CD4-positive, alpha-beta T cell treated with Interleukin-4 for 1 hour (primary cell): ENCODE results near the gene GRK6.
A peak's percentile ranks its signal among the peaks of the same experiment; 100 is the strongest.

Experiments used
- DNase-seq, 2 donors: peaks; one replicate each; pipeline ENCODE4 v3.0.0-alpha.2; 2020 to 2022

Gene GRK6

GRCh38 chr5:177454397-177455035, 28.0 kb downstream of the GRK6 start:
- DNase-seq = peak; percentile 95 to 96

GRCh38 chr5:177455036-177455660, 28.7 kb downstream of the GRK6 start:
- peak; percentile 92 to 93 for DNase-seq

DNA sequence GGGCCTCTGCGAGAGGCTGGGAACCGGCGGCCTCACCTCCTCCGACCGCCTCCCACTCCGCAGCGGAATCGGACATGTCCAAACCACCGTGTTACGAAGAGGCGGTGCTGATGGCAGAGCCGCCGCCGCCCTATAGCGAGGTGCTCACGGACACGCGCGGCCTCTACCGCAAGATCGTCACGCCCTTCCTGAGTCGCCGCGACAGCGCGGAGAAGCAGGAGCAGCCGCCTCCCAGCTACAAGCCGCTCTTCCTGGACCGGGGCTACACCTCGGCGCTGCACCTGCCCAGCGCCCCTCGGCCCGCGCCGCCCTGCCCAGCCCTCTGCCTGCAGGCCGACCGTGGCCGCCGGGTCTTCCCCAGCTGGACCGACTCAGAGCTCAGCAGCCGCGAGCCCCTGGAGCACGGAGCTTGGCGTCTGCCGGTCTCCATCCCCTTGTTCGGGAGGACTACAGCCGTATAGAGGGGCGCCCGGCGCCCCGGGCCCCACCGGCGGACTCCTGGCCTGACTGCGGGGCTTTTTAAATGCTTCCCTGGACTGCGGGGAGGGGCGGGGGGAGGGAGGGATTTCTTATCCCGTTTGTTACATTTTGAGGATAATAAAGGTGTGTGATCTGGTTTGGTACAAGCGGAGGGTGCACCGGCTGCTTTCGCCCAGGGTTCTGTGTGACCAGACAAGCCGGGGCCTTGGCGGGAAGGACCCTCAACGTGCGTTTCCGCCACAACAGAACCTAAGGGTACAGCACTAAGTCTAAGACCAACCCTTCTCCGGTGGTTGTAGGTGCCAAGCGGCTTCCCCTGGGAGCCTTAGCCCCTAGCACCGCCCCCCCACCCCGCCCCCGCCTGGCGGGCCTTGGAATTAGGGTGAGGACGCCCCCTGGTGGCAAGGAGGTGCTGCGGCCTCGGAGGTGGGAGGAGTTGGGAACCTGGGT, 29.4 kb downstream of the GRK6 start:
- peak; percentile 92 to 93 for DNase-seq

DNA sequence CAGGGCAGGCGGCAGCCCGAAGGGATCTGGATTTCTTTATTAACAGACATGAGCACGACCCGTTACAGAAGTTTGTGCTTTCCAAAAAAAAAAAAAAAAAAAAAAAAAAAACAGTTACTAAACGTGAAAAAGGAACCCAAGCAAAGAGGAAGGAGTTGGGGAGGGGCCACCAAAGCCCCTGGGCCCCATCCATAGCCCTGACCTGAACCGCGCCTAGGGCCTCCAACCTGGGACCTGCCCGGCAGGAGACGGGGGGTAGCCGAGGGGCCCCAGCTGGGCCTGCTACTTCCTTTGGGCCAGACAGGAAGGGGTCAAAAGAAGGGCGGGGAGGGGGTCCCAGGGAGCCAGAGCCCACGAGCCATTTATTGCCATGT, 30.1 kb downstream of the GRK6 start:
- no peak for DNase-seq

DNA sequence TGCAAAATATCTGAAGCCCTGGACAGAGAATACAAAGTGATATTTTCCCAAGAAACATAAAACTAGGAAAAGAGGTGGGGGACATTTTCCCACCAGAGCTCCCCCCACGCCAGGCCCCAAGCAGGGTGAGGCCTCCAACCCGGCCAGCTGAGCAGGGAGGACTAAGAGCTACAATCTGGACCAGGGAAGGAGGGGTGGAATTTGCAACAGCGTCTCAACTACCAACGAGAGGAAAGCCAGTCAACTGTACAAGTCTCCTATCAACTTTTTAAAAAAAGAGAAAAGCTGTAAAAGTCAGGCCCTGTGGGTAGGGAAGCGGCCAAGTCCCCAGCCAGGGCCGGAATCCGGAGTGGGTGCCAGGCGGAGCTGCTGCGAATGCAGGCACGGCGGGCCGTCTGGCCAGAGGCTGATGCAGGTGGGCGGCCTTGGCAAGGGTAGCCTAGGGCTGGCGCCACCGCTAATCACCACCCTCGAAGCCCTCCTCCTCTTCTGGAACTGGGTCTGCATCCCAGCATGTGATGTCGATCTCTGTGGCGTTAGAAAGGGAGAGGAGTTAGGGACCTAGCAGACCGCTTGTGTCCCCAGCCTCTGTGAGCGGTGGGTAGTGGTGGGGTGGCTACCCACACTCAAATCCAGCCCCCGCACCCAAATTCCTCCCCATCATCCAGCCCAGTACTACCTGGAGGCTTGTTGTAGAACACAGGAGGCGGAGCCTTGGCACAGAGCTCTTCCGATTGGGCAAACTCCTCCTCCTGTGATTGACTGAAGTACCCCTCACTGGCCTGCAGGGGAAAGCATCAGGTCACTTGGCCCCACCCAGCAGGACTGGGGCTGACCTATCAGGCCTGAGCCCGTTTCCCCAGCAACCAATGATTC, 30.7 kb downstream of the GRK6 start:
- DNase-seq = peak; percentile 79 to 88

GRCh38 chr5:177457852-177458681, 31.6 kb downstream of the GRK6 start:
- DNase-seq = no peak

- DNase-seq = no peak
Measured at GRCh38 chr5:177458912-177459350, 32.5 kb downstream of the GRK6 start.

- no peak for DNase-seq
Measured at GRCh38 chr5:177459357-177459756, 32.9 kb downstream of the GRK6 start.

- DNase-seq = no peak
Measured at GRCh38 chr5:177459819-177460628, 33.5 kb downstream of the GRK6 start.

- DNase-seq = peak in 1 of 2 donors; percentile 56
Measured at GRCh38 chr5:177462021-177462670, 35.7 kb downstream of the GRK6 start.

- no peak for DNase-seq
Measured at GRCh38 chr5:177465044-177465443, 38.6 kb downstream of the GRK6 start.

DNA sequence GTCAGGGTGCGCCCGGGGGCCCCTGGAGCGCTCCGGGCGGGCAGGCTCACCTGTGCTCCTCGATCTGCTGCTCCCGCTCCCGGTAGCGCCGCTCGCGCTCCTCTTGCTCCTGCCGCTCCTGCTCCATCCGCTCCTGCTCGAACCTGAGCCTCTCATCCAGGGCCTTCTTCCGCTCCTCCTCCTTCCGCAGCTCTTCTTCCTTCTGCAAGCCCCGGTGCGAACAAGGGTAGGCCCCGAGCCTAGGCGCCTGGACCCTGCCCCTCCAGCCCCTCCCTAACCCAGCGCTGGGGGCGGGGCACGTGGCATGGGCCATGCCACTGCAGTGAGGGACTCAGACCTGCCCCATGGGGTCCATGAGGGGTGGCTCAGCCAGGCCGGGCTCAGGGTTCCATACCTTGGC, 40.4 kb downstream of the GRK6 start:
- DNase-seq = no peak

- no peak for DNase-seq
Measured at GRCh38 chr5:177467436-177467835, 41.0 kb downstream of the GRK6 start.

DNA sequence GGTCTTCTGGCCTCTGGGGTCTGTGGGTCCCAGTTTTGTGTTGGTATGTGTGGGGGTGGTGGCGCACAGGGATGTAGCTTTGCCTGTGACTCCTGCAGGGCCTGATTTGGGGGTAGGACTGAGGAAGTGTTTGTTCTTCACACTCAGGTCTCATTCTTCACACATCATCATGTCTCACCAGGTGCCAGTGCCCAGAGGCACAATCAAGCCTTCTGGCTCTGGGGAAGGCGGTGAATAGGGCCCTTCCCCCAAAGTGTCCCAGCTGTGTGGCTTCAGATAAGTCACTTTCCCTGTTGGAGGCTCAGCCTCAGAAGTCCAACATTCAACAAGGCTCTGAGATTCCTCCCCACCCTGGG, 41.8 kb downstream of the GRK6 start:
- DNase-seq = no peak

- DNase-seq = no peak
Measured at GRCh38 chr5:177468685-177469628, 42.5 kb downstream of the GRK6 start.

GRCh38 chr5:177469750-177470525, 43.5 kb downstream of the GRK6 start:
- DNase-seq = no peak

DNA sequence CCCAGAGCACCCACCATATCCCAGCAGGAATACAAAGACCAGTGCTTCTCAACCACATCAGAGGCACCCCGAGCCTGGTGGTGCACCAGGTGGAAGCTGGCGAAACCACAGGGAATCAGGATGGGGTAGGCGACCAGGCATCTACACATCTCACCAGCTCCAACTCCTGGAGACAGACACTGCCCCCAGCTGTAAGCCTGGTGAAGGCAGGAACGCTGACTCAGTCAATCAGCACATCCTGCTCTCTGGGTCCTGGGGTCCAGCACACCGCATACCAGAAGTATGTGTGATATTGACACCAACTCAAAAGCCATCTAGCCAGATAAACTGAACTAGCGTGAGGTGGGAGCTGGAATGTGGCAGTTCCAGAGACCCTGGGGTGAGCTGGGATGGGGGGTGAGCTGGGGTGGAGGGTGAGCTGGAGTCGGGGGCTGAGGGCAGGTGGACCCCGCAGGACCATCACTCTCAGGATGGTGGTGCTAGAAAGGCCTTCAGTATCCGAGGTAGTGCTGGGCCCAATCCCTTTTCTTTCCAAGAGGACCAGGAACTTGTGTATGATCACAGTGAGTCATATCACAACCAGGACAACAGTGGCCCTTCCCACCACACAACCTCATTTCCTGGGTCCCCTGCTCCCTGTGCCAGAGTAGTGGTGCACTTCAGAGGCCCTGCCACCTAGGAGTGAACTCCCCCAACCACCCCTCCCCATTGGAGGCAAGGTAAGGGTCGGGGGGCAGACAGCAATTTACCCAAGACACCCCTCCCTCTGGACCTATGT, 44.5 kb downstream of the GRK6 start:
- no peak for DNase-seq
